HEK293T (cell line): ENCODE results near the gene ZNF311.

Source experiments
- CTBP1 ChIP-seq: fragments of 450-650 bp; IDR thresholded peaks from 2 replicates; pipeline ENCODE4 v1.6.1; 2016; ENCODE audit warnings: borderline replicate concordance
- FOXA1 ChIP-seq: fragments of 450-650 bp; IDR thresholded peaks from 2 replicates; pipeline ENCODE4 v1.6.1; 2016; ENCODE audit warnings: mild to moderate bottlenecking
- FOXM1 ChIP-seq: fragments of 450-650 bp; IDR thresholded peaks from 2 replicates; pipeline ENCODE4 v1.6.1; 2017; ENCODE audit warnings: mild to moderate bottlenecking, borderline replicate concordance
- HDGF ChIP-seq: fragments of 450-650 bp; IDR thresholded peaks from 2 replicates; pipeline ENCODE4 v1.6.1; 2017; ENCODE audit warnings: antibody characterized with exemption, borderline replicate concordance
- L3MBTL2 ChIP-seq: fragments of 450-650 bp; conservative IDR thresholded peaks from 2 replicates; pipeline ENCODE4 v1.6.1; 2016; ENCODE audit warnings: mild to moderate bottlenecking
- LEF1 ChIP-seq: fragments of 450-650 bp; IDR thresholded peaks from 2 replicates; pipeline ENCODE4 v1.6.1; 2017; ENCODE audit warnings: mild to moderate bottlenecking, borderline replicate concordance
- NFRKB ChIP-seq: fragments of 450-650 bp; IDR thresholded peaks from 2 replicates; pipeline ENCODE4 v1.6.1; 2016; ENCODE audit warnings: mild to moderate bottlenecking, moderate library complexity
- PKNOX1 ChIP-seq: fragments of 450-650 bp; IDR thresholded peaks from 2 replicates; pipeline ENCODE4 v1.6.1; 2016
- SP1 ChIP-seq: fragments of 450-650 bp; IDR thresholded peaks from 2 replicates; pipeline ENCODE4 v1.6.1; 2017
- SUZ12 ChIP-seq: fragments of 450-650 bp; IDR thresholded peaks from 2 replicates; pipeline ENCODE4 v1.6.1; 2016; ENCODE audit warnings: mild to moderate bottlenecking

- no peak for TF ChIP-seq FOXM1
- no peak for TF ChIP-seq L3MBTL2
- no peak for TF ChIP-seq HDGF
- no peak for TF ChIP-seq NFRKB
- no peak for TF ChIP-seq PKNOX1
- TF ChIP-seq CTBP1, result no peak
- no peak for TF ChIP-seq SP1
- no peak for TF ChIP-seq FOXA1
- no peak for TF ChIP-seq LEF1
- TF ChIP-seq SUZ12, result no peak
Observed at GRCh38 chr6:29025927-29026585, 20.9 kb upstream of the ZNF311 start.
